ENCODE data around the gene ZNRF1. TPM values are rescaled to one million over a fixed set of nuclear protein-coding genes. Genes with fewer than 3 reads are reported as not detected.
A peak's percentile ranks its signal among the peaks of the same experiment; 100 is the strongest.

Gene ZNRF1
- total RNA-seq, 1 donor from 2014 or later = 66.1 TPM

DNA sequence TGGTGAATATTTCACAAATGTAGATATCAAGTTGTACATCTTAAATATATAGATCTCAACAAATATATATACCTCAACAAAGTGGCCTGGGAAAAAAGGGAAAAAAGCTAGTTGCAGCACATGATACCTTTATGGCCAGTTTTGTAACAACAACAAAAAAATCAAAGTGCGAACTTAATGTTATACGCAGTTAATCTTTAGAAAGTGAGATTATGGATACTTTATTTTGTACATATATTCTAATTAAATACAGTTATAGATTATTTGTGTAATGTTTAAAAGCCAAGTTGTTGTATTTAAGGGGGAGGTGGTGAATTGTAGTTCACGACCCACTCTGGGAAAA is 149.1 kb downstream of the ZNRF1 start:
- Mint-ChIP-seq H3K4me3 (ENCODE audit: low read depth) (peak overlapping the region; percentile 90), H3K36me3 (ENCODE audit: insufficient read depth) (peaks cover 28% of the 10 kb centered on the region), H3K4me1 (ENCODE audit: low read depth) (peaks cover 2% of the 10 kb centered on the region), H3K27me3 (no peaks in the 10 kb centered on the region), H3K27ac (no peak overlapping the region), H3K9me3 (ENCODE audit: low read depth) (peaks cover 22% of the 10 kb centered on the region)
- TF ChIP-seq, protein P1, sequence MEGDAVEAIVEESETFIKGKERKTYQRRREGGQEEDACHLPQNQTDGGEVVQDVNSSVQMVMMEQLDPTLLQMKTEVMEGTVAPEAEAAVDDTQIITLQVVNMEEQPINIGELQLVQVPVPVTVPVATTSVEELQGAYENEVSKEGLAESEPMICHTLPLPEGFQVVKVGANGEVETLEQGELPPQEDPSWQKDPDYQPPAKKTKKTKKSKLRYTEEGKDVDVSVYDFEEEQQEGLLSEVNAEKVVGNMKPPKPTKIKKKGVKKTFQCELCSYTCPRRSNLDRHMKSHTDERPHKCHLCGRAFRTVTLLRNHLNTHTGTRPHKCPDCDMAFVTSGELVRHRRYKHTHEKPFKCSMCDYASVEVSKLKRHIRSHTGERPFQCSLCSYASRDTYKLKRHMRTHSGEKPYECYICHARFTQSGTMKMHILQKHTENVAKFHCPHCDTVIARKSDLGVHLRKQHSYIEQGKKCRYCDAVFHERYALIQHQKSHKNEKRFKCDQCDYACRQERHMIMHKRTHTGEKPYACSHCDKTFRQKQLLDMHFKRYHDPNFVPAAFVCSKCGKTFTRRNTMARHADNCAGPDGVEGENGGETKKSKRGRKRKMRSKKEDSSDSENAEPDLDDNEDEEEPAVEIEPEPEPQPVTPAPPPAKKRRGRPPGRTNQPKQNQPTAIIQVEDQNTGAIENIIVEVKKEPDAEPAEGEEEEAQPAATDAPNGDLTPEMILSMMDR (IDR thresholded peaks at IDR 0.05; ENCODE audit: unreplicated experiment) = no peak
- DNase-seq (ENCODE audit: low spot score, unreplicated experiment) = no peak

DNA sequence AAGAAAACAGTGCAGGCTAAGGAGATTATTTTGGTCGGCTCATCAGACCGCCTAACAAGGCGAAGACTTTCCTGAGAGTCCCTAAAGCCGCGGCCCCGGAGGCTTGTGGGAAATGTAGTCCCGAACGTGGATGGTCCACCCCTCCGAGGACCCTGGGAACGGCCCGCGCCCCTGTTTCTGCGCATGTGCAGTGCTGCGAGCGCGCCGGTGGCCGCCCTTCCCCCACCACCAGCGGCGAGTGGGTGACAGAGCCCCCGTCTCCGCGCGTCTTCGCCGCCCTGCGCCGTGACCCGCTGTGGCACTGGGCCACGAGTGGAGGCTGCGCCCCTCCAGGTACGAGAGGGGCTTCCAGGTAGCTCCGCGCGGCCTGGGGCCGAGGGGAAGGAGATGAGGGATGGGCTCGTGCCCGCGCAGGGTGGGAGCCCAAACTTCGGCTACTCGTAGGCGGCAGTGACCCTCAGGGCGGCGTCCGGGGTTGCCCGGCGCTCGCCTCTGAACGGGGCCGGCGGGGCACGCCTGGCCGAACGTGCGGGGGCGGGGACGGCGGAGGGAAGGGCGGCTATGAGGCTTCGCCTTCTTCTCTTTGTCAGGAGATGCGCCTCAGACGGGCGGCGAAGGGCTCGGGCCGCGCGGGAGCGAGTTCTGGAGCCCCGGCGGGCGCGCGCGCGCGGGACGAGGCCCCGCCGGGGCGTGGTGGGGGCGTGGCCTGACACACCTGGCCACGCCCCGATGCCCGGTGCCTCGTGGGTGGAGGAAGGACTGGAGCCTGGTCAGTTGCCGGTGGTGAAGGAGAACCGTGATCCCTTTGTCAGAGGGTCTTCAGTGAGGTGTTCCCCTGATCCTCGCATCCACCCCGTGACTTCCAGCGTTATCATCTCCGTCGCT is 149.7 kb downstream of the ZNRF1 start, which contains the start of gene ZFP1:
Gene ZFP1 (plus strand): TSS at position 214 of the 885 bp plus-strand sequence. CDS start 4,428 bp downstream, outside the sequence.
- no peaks in the 10 kb centered on the region for H3K27me3 Mint-ChIP-seq
- H3K9me3 Mint-ChIP-seq (ENCODE audit: low read depth) = peaks cover 25% of the 10 kb centered on the region
- TF ChIP-seq, protein P1 (IDR thresholded peaks at IDR 0.05; ENCODE audit: unreplicated experiment) = no peak
- peaks cover 31% of the 10 kb centered on the region for H3K36me3 Mint-ChIP-seq (ENCODE audit: insufficient read depth)
- DNase-seq (ENCODE audit: low spot score, unreplicated experiment) = peak; percentile 96
- peak within 1 kb of the TSS; percentile 96 for H3K27ac Mint-ChIP-seq
- H3K4me1 Mint-ChIP-seq (ENCODE audit: low read depth) = peaks cover 2% of the 10 kb centered on the region
- peak within 1 kb of the TSS; percentile 90 for H3K4me3 Mint-ChIP-seq (ENCODE audit: low read depth)

DNA sequence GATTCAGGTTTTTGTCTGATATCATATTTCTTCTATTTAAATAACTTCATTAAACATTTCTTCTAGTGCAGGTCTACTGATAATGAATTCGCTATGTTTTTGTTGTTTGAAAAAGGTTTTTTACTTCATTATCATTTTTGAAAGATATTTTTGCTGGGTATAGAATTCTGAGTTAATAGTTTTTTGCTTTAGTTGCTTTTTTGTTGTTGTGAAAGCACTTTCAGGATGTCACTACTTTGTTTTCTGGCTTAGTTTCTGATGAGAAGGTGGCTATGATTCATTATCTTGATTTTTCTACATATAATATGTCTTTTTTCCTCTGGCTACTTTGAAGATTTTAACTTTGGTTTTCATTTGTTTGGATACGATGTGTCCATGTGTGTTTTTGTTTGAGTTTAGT is 153.0 kb downstream of the ZNRF1 start:
- TF ChIP-seq, protein P1 (IDR thresholded peaks at IDR 0.05; ENCODE audit: unreplicated experiment) = no peak
- Mint-ChIP-seq H3K4me3 (ENCODE audit: low read depth) (no peak overlapping the region), H3K36me3 (ENCODE audit: insufficient read depth) (peaks cover 50% of the 10 kb centered on the region), H3K27ac (no peak overlapping the region), H3K27me3 (no peaks in the 10 kb centered on the region), H3K4me1 (ENCODE audit: low read depth) (peaks cover 2% of the 10 kb centered on the region), H3K9me3 (ENCODE audit: low read depth) (peaks cover 28% of the 10 kb centered on the region)
- no peak for DNase-seq (ENCODE audit: low spot score, unreplicated experiment)

DNA sequence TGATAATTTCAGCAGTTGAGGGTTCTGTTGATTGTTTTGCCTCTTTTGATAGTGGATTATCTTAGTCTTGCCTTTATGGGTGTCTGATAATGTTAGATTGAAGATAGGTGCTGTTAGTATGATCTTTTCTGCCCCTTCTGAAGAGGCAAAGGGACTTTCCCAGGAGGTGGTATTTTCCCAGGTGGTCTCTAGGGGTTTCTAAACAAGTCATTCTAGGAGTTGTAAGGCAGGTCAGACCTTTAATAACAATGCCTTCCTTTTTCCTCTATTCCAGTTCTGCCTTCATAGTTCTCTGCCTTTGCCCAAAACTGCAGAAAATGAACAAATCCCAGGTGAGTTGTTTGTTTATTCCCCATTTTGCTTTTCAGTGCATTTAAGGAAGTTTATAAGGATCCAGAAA is 153.8 kb downstream of the ZNRF1 start:
- Mint-ChIP-seq H3K27ac (peak overlapping the region; percentile 4), H3K27me3 (no peaks in the 10 kb centered on the region), H3K9me3 (ENCODE audit: low read depth) (peaks cover 28% of the 10 kb centered on the region), H3K4me1 (ENCODE audit: low read depth) (peaks cover 2% of the 10 kb centered on the region), H3K4me3 (ENCODE audit: low read depth) (no peak overlapping the region), H3K36me3 (ENCODE audit: insufficient read depth) (peaks cover 57% of the 10 kb centered on the region)
- TF ChIP-seq, protein P1 (IDR thresholded peaks at IDR 0.05; ENCODE audit: unreplicated experiment) = no peak
- no peak for DNase-seq (ENCODE audit: low spot score, unreplicated experiment)

DNA sequence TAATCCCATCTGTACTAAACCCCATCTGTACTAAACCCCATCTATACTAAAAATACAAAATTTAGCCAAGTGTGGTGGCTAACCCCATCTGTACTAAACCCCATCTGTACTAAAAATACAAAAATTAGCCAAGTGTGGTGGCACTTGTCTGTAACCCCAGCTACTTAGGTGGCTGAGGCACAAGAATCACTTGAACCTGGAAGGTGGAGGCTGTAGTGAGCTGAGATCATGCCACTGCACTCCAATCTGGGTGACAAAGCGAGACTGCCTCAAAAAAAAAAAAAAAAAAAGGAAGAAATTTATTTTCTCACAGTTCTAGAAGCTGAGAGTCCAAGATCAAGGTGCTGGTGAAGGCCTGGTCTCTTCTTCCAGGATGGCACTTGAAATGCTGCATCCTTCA is 161.6 kb downstream of the ZNRF1 start:
- Mint-ChIP-seq H3K27me3 (no peaks in the 10 kb centered on the region), H3K4me3 (ENCODE audit: low read depth) (no peak overlapping the region), H3K9me3 (ENCODE audit: low read depth) (peaks cover 12% of the 10 kb centered on the region), H3K36me3 (ENCODE audit: insufficient read depth) (peaks cover 64% of the 10 kb centered on the region), H3K27ac (no peak overlapping the region), H3K4me1 (ENCODE audit: low read depth) (no peaks in the 10 kb centered on the region)
- TF ChIP-seq, protein P1 (IDR thresholded peaks at IDR 0.05; ENCODE audit: unreplicated experiment) = no peak
- DNase-seq (ENCODE audit: low spot score, unreplicated experiment) = no peak

Other genes with a start within 250 kb of the ZNRF1 start
- gene FA2H, start 224.2 kb upstream of the ZNRF1 start, total RNA-seq = 2.7 and 3.3 TPM in 2 replicates
- gene WDR59, start 13.9 kb upstream of the ZNRF1 start, total RNA-seq = 150 and 154 TPM in 2 replicates
- 0.64 and 0.89 TPM in 2 replicates for gene LDHD, start 117.8 kb downstream of the ZNRF1 start, total RNA-seq
- 16.3 and 17.5 TPM in 2 replicates for gene ZFP1, start 149.5 kb downstream of the ZNRF1 start, total RNA-seq
- 1.1 TPM in 1 of 2 replicates, not detected in the other for gene CTRB2, start 208.1 kb downstream of the ZNRF1 start, total RNA-seq
- gene CTRB1, start 220.0 kb downstream of the ZNRF1 start, total RNA-seq = not detected in 2 replicates